ENCODE data around the gene KLHL29. TPM values are rescaled to one million over a fixed set of nuclear protein-coding genes. Genes with fewer than 3 reads are reported as not detected.

Gene KLHL29
- total RNA-seq, 1 experiment from 2014 or later = 43.1 TPM

GRCh38 chr2:23386339-23387220 lies 1.6 kb downstream of the KLHL29 start:
- H3K27ac Mint-ChIP-seq (ENCODE audit: low read depth, unreplicated experiment) = peak overlapping the region; percentile 57
- intact Hi-C loops (cut with micrococcal nuclease) = loop anchor here (2.0 to 10.0 kb wide), 4 partner anchors 26 to 378 kb away; no protein-coding TSS in a partner anchor
- H3K27me3 Mint-ChIP-seq (ENCODE audit: insufficient read depth, unreplicated experiment) = no peaks in the 10 kb centered on the region
- ChIA-PET CTCF (interaction anchor here (0.5 to 1.6 kb wide), 9 partner anchors 10 to 1215 kb away, joined by 3 to 5 read pairs (median 3); no protein-coding TSS in a partner anchor), POLR2A (interaction anchor here (0.7 to 1.8 kb wide), 8 partner anchors 9 to 418 kb away, joined by 3 to 10 read pairs (median 4); no protein-coding TSS in a partner anchor)
- no peak for DNase-seq (ENCODE audit: unreplicated experiment)
- peaks cover 20% of the 10 kb centered on the region for H3K4me1 Mint-ChIP-seq (ENCODE audit: insufficient read depth, unreplicated experiment)
- H3K4me3 Mint-ChIP-seq (ENCODE audit: unreplicated experiment) = peak overlapping the region; percentile 84
- no TSS peak for BruUV-seq (replicated peaks)
- H3K36me3 Mint-ChIP-seq (ENCODE audit: insufficient read depth, unreplicated experiment) = no peaks in the 10 kb centered on the region
- no peaks in the 10 kb centered on the region for H3K9me3 Mint-ChIP-seq (ENCODE audit: unreplicated experiment)
- no peak for TF ChIP-seq CTCF (IDR thresholded peaks at IDR 0.05; ENCODE audit: unreplicated experiment)

GRCh38 chr2:23387221-23387550 lies 2.2 kb downstream of the KLHL29 start:
- ChIA-PET CTCF (interaction anchor here (0.7 to 1.6 kb wide), 6 partner anchors 9 to 404 kb away, joined by 3 to 4 read pairs (median 4); no protein-coding TSS in a partner anchor), POLR2A (interaction anchor here (0.7 to 1.8 kb wide), 7 partner anchors 9 to 360 kb away, joined by 3 to 10 read pairs (median 5); no protein-coding TSS in a partner anchor)
- Mint-ChIP-seq H3K4me1 (ENCODE audit: insufficient read depth, unreplicated experiment) (peaks cover 18% of the 10 kb centered on the region), H3K36me3 (ENCODE audit: insufficient read depth, unreplicated experiment) (no peaks in the 10 kb centered on the region), H3K4me3 (ENCODE audit: unreplicated experiment) (peak overlapping the region; percentile 84), H3K27ac (ENCODE audit: low read depth, unreplicated experiment) (no peak overlapping the region), H3K27me3 (ENCODE audit: insufficient read depth, unreplicated experiment) (no peaks in the 10 kb centered on the region), H3K9me3 (ENCODE audit: unreplicated experiment) (no peaks in the 10 kb centered on the region)
- no peak for DNase-seq (ENCODE audit: unreplicated experiment)
- no TSS peak for BruUV-seq (replicated peaks)
- intact Hi-C loops (cut with micrococcal nuclease) = loop anchor here (2.0 to 10.0 kb wide), 4 partner anchors 26 to 378 kb away; no protein-coding TSS in a partner anchor
- TF ChIP-seq CTCF (IDR thresholded peaks at IDR 0.05; ENCODE audit: unreplicated experiment) = no peak

- CTCF ChIA-PET = no interaction called here
- Mint-ChIP-seq H3K36me3 (ENCODE audit: insufficient read depth, unreplicated experiment) (no peaks in the 10 kb centered on the region), H3K4me1 (ENCODE audit: insufficient read depth, unreplicated experiment) (peaks cover 18% of the 10 kb centered on the region), H3K4me3 (ENCODE audit: unreplicated experiment) (peak overlapping the region; percentile 84), H3K27me3 (ENCODE audit: insufficient read depth, unreplicated experiment) (no peaks in the 10 kb centered on the region), H3K27ac (ENCODE audit: low read depth, unreplicated experiment) (no peak overlapping the region), H3K9me3 (ENCODE audit: unreplicated experiment) (no peaks in the 10 kb centered on the region)
- intact Hi-C loops (cut with micrococcal nuclease) = loop anchor here (2.0 to 10.0 kb wide), 4 partner anchors 25 to 377 kb away; no protein-coding TSS in a partner anchor
- no peak for DNase-seq (ENCODE audit: unreplicated experiment)
- BruUV-seq (replicated peaks) = TSS peak; percentile 20
- POLR2A ChIA-PET = interaction anchor here (1.4 kb wide), 1 partner anchor 24 kb away, joined by 7 read pairs; no protein-coding TSS in a partner anchor
- TF ChIP-seq CTCF (IDR thresholded peaks at IDR 0.05; ENCODE audit: unreplicated experiment) = no peak
These were observed 2.9 kb downstream of the KLHL29 start for GRCh38 chr2:23387845-23388244.

GRCh38 chr2:23388294-23388693 lies 3.3 kb downstream of the KLHL29 start:
- Mint-ChIP-seq H3K27ac (ENCODE audit: low read depth, unreplicated experiment) (no peak overlapping the region), H3K9me3 (ENCODE audit: unreplicated experiment) (no peaks in the 10 kb centered on the region), H3K4me3 (ENCODE audit: unreplicated experiment) (peak overlapping the region; percentile 84), H3K27me3 (ENCODE audit: insufficient read depth, unreplicated experiment) (no peaks in the 10 kb centered on the region), H3K36me3 (ENCODE audit: insufficient read depth, unreplicated experiment) (peaks cover under 1% of the 10 kb centered on the region), H3K4me1 (ENCODE audit: insufficient read depth, unreplicated experiment) (peaks cover 18% of the 10 kb centered on the region)
- no TSS peak for BruUV-seq (replicated peaks)
- intact Hi-C loops (cut with micrococcal nuclease) = loop anchor here (10.0 kb wide), 3 partner anchors 97 to 377 kb away; no protein-coding TSS in a partner anchor
- TF ChIP-seq CTCF (IDR thresholded peaks at IDR 0.05; ENCODE audit: unreplicated experiment) = no peak
- CTCF ChIA-PET = no interaction called here
- DNase-seq (ENCODE audit: unreplicated experiment) = no peak
- POLR2A ChIA-PET = interaction anchor here (1.4 kb wide), 1 partner anchor 23 kb away, joined by 7 read pairs; no protein-coding TSS in a partner anchor
